GM12878 (cell line): Measurements from ENCODE around the gene SLC39A6. TPM values are rescaled to one million over a fixed set of nuclear protein-coding genes. Genes with fewer than 3 reads are reported as not detected.

Experiments
- ATAC-seq: fragments of 200-7000 bp; cut with Tn5 transposase; 3 replicates; pipeline ENCODE4 v1.9.1; 2020; ENCODE audit warnings: mild to moderate bottlenecking, moderate library complexity
- BruUV-seq: library from RNA; stranded (reverse); fragments of 400-500 nt; replicated peaks from 2 replicates; lab custom pipeline; 2021; lab: Mats Ljungman, UMichigan
- CTCF ChIA-PET: fragments of 300-600 bp; sonication (Branson Sonifier 250); formaldehyde crosslinking; extraction: SDS; loops from one replicate; lab custom pipeline; 2021; ENCODE audit warnings: inconsistent platforms; lab: Yijun Ruan, JAX
- POLR2A ChIA-PET: fragments of 350-600 bp; formaldehyde crosslinking; extraction: SDS; loops from one replicate; lab custom pipeline; 2021; ENCODE audit warnings: inconsistent platforms; lab: Charles Lee
- RAD21 ChIA-PET: fragments of 300-600 bp; sonication (Branson Sonifier 250); formaldehyde crosslinking; loops from one replicate; lab custom pipeline; 2023; ENCODE audit warnings: antibody characterized with exemption; ENCODE audit not compliant: unreplicated experiment; lab: Charles Lee
- SMC1A ChIA-PET: fragments of 300-600 bp; sonication (Branson Sonifier 250); formaldehyde crosslinking; loops from one replicate; lab custom pipeline; 2023; ENCODE audit not compliant: unreplicated experiment, uncharacterized antibody; lab: Charles Lee
- DNase-seq: peaks from one replicate; pipeline ENCODE4 v3.0.0-alpha.2; 2011; ENCODE audit warnings: low read depth, low spot score
- FAIRE-seq: peaks from 3 replicates; lab custom pipeline; 2011; peaks lifted over from hg19 to GRCh38; lab: Jason Lieb, UNC
- H2AFZ ChIP-seq: 2 replicates; pipeline ENCODE4 v1.6.0; 2011; ENCODE audit warnings: low read depth, low read length, control low read depth; ENCODE audit not compliant: control insufficient read depth
- H3K27ac ChIP-seq: 2 replicates; pipeline ENCODE4 v1.5.1; 2011; ENCODE audit warnings: control low read depth; ENCODE audit not compliant: control insufficient read depth, insufficient read depth
- H3K27me3 ChIP-seq, 2 experiments: replicated peaks in 1 of 2; 2 replicates each; pipeline versions ENCODE4 v1.6.0 to v1.6.1; 2011; ENCODE audit warnings: low read length in 1 of 2; ENCODE audit not compliant: control insufficient read depth in 2 of 2, insufficient read depth in 2 of 2
- H3K36me3 ChIP-seq, 2 experiments: 2 replicates each; pipeline ENCODE4 v1.5.1; 2011; ENCODE audit warnings: low read length in 1 of 2; ENCODE audit not compliant: control insufficient read depth in 2 of 2, insufficient read depth in 2 of 2
- H3K4me1 ChIP-seq: 2 replicates; pipeline ENCODE4 v1.6.1; 2011; ENCODE audit warnings: mild to moderate bottlenecking, low read length, moderate library complexity, mixed read lengths; ENCODE audit not compliant: control insufficient read depth, insufficient read depth
- H3K4me2 ChIP-seq: 2 replicates; pipeline ENCODE4 v1.6.0; 2011; ENCODE audit warnings: control low read depth; ENCODE audit not compliant: control insufficient read depth, insufficient read depth
- H3K4me3 ChIP-seq: fragments of 200-600 bp; sonication (generic); 2 replicates; pipeline ENCODE4 v1.5.1; 2016
- H3K79me2 ChIP-seq: 2 replicates; pipeline ENCODE4 v1.6.0; 2011; ENCODE audit warnings: low read length; ENCODE audit not compliant: control insufficient read depth, insufficient read depth
- H3K9ac ChIP-seq: 2 replicates; pipeline ENCODE4 v1.8.0; 2011; ENCODE audit warnings: low read length, control low read depth, mixed read lengths; ENCODE audit not compliant: control insufficient read depth, insufficient read depth
- H3K9me3 ChIP-seq: replicated peaks from 3 replicates; pipeline ENCODE4 v1.5.1; 2011; ENCODE audit warnings: mild to moderate bottlenecking, low read length; ENCODE audit not compliant: control insufficient read depth, insufficient read depth
- H4K20me1 ChIP-seq: 2 replicates; pipeline ENCODE4 v1.6.0; 2011; ENCODE audit not compliant: control insufficient read depth, insufficient read depth
- CREB1 ChIP-seq: IDR thresholded peaks from 2 replicates; pipeline ENCODE4 v1.6.1; 2012; ENCODE audit warnings: low read depth, mild to moderate bottlenecking, inconsistent platforms
- DPF2 ChIP-seq: fragments of 450-650 bp; IDR thresholded peaks from 2 replicates; pipeline ENCODE4 v1.6.1; 2017; ENCODE audit warnings: mild to moderate bottlenecking
- E2F4 ChIP-seq: IDR thresholded peaks from 2 replicates; pipeline ENCODE4 v1.6.1; 2012; ENCODE audit warnings: low read depth, low read length, improper control_type of control experiment
- IKZF2 ChIP-seq, 2 experiments: fragments of 450-650 bp; IDR thresholded peaks; 2 replicates each; pipeline ENCODE4 v1.6.1; 2017; ENCODE audit warnings: mild to moderate bottlenecking in 2 of 2, moderate library complexity in 2 of 2
- IRF5 ChIP-seq: fragments of 450-650 bp; IDR thresholded peaks from 2 replicates; pipeline ENCODE4 v1.6.1; 2017; ENCODE audit warnings: borderline replicate concordance
- JUNB ChIP-seq: IDR thresholded peaks from 2 replicates; pipeline ENCODE4 v1.6.1; 2016; ENCODE audit warnings: antibody characterized with exemption, mild to moderate bottlenecking
- NBN ChIP-seq: fragments of 450-650 bp; IDR thresholded peaks from 2 replicates; pipeline ENCODE4 v1.6.1; 2016
- NR2F1 ChIP-seq: fragments of 450-650 bp; conservative IDR thresholded peaks from 2 replicates; pipeline ENCODE4 v1.6.1; 2017; ENCODE audit warnings: mild to moderate bottlenecking
- REST ChIP-seq: IDR thresholded peaks from 2 replicates; pipeline ENCODE4 v1.6.1; 2012; ENCODE audit warnings: mild to moderate bottlenecking, low read depth, low read length
- SPI1 ChIP-seq: IDR thresholded peaks from 2 replicates; pipeline ENCODE4 v1.6.1; 2011; ENCODE audit warnings: low read depth, mild to moderate bottlenecking, low read length, moderate library complexity, borderline replicate concordance; ENCODE audit not compliant: insufficient read depth
- SREBF2 ChIP-seq: IDR thresholded peaks from 2 replicates; pipeline ENCODE4 v1.6.1; 2012; ENCODE audit warnings: mild to moderate bottlenecking, low read length
- SRF ChIP-seq, 2 experiments: IDR thresholded peaks; 2 replicates each; pipeline ENCODE4 v1.6.1; 2011; ENCODE audit warnings: low read depth in 2 of 2, low read length in 2 of 2, mild to moderate bottlenecking in 1 of 2, moderate library complexity in 1 of 2
- TCF7 ChIP-seq: IDR thresholded peaks from 2 replicates; pipeline ENCODE4 v1.6.1; 2014; ENCODE audit warnings: antibody characterized with exemption, borderline replicate concordance
- WGBS: methylation state at CpG from one replicate; pipeline ENCODE4 v1.1.6; 2016; ENCODE audit warnings: low lambda C conversion rate; ENCODE audit not compliant: insufficient replicate concordance, insufficient coverage; ENCODE audit errors: missing lambda C conversion rate; 5-methylcytosine and 5-hydroxymethylcytosine counted together
- in situ Hi-C: fragments of 300-500 bp; cut with MboI; formaldehyde crosslinking; loops from 9 replicates; pipeline ENCODE4 v1.14.3; 2018; ENCODE audit warnings: mixed read lengths
- intact Hi-C: fragments of 100-400 bp; cut with micrococcal nuclease; formaldehyde crosslinking; loops from one replicate; pipeline ENCODE4 v1.14.2; 2022; ENCODE audit not compliant: unreplicated experiment
- polyA plus RNA-seq, 11 experiments: library from polyadenylated mRNA; depleted of rRNA in 4 of 11; unstranded in 6 of 11; stranded (reverse) in 5 of 11; fragments of >200 nt; fragmentation: Nextera tagmentation in 4 of 11; fragmentation: Illumina TruSeq in 1 of 11; extraction: Ambion mirVana in 4 of 11; extraction: Trizol in 1 of 11; gene quantifications; 1 replicate in 1 of 11; 2 replicates in 10 of 11; pipeline versions ENCODE4 v1.2.1 to v1.2.3, GENCODE V29; 2011 to 2016; ENCODE audit warnings: inconsistent platforms in 2 of 11, missing spikeins in 2 of 11, low read depth in 1 of 11
- total RNA-seq, 4 experiments: library from RNA; depleted of rRNA in 3 of 4; stranded (reverse); fragments of >200 nt in 3 of 4; fragmentation: Illumina TruSeq in 1 of 4; extraction: Trizol in 1 of 4; gene quantifications; 2 replicates each; pipeline versions ENCODE4 v1.2.1 to v1.2.3, GENCODE V29; 2013 to 2021

SLC39A6 gene
- total and polyA plus RNA-seq, 10 of the 15 experiments (the other 5 are each of a cell fraction or from before 2014, with no cell fraction given) = 12.4 to 65.9 (median 41.3) TPM

GRCh38 chr18:36124841-36125240 lies 4.3 kb downstream of the SLC39A6 start:
- ChIA-PET POLR2A (interaction anchor here (1.0 kb wide), 1 partner anchor 9 kb away, joined by 5 read pairs; no protein-coding TSS in a partner anchor), RAD21 (interaction anchor here (1.0 to 1.2 kb wide), 2 partner anchors 160 to 368 kb away, joined by 4 read pairs; no protein-coding TSS in a partner anchor), SMC1A (interaction anchor here (1.7 kb wide), 1 partner anchor 29 kb away, joined by 8 read pairs; no protein-coding TSS in a partner anchor), CTCF (interaction anchor here (3.1 kb wide), 1 partner anchor 160 kb away, joined by 12 read pairs; no protein-coding TSS in a partner anchor)
- Histone ChIP-seq H3K4me1 (no peaks in the 10 kb centered on the region), H3K36me3 (peaks cover 0 to 3% of the 10 kb centered on the region in 2 experiments; a peak in 3 of 4 replicates), H3K9me3 (peaks cover 3% of the 10 kb centered on the region; the same call in 2 of the 3 replicates), H3K9ac (no peak overlapping the region), H3K4me3 (no peak overlapping the region), H3K27me3 (no peaks in the 10 kb centered on the region), H4K20me1 (no peaks in the 10 kb centered on the region), H2AFZ (no peak overlapping the region), H3K27ac (no peak overlapping the region; the same call in 1 of the 2 replicates), H3K79me2 (peaks cover 23% of the 10 kb centered on the region), H3K4me2 (no peak overlapping the region)
- 93% methylated on average over 4 of the region's 4 CpGs for WGBS
- in situ Hi-C loops = no loop called here
- DNase-seq (no peak), FAIRE-seq (no peak), ATAC-seq (no peak)
- TF ChIP-seq SRF (IDR thresholded peaks at IDR 0.05; ENCODE audit: low read depth in 2 of 2, low read length in 2 of 2) (no peak), IRF5 (no peak), CREB1 (no peak), NR2F1 (no peak), REST (no peak), DPF2 (no peak), JUNB (no peak), TCF7 (no peak), NBN (no peak), SPI1 (no peak), E2F4 (no peak), SREBF2 (no peak), IKZF2 (IDR thresholded peaks at IDR 0.05) (no peak)
- BruUV-seq = no TSS peak
- intact Hi-C loops = loop anchor here (5.0 kb wide), 1 partner anchor 108 kb away; no protein-coding TSS in a partner anchor
